WTC11 (cell line): ENCODE data around the gene TGFBR2.

Experiments
- MXD4 ChIP-seq: fragments of 250-450 bp; sonication (Bioruptor Pico); IDR thresholded peaks from 2 replicates; pipeline ENCODE4 v1.8.0; 2021; ENCODE audit warnings: mild to moderate bottlenecking, moderate library complexity, borderline replicate concordance
- NFYB ChIP-seq: sonication (generic); formaldehyde crosslinking; conservative IDR thresholded peaks from 2 replicates; pipeline ENCODE4 v1.8.0; 2022; ENCODE audit warnings: low read depth, missing genetic modification reagents
- RELA ChIP-seq: sonication (generic); formaldehyde crosslinking; IDR thresholded peaks from 2 replicates; pipeline ENCODE4 v1.8.1; 2022; ENCODE audit warnings: missing genetic modification reagents, mild to moderate bottlenecking, borderline replicate concordance
- ZNF317 ChIP-seq: sonication (generic); formaldehyde crosslinking; IDR thresholded peaks from 2 replicates; pipeline ENCODE4 v1.8.1; 2023; ENCODE audit warnings: low read depth, mild to moderate bottlenecking, moderate library complexity, missing genetic modification reagents, borderline replicate concordance
- ZNF423 ChIP-seq: fragments of 250-450 bp; sonication (Bioruptor Pico); IDR thresholded peaks from 2 replicates; pipeline ENCODE4 v2.1.2; 2022; ENCODE audit warnings: mild to moderate bottlenecking, moderate library complexity
- TF ChIP-seq, protein P1 (sequence below): sonication (generic); formaldehyde crosslinking; IDR thresholded peaks from 2 replicates; pipeline ENCODE4 v1.8.1; 2022; ENCODE audit warnings: low read depth, mild to moderate bottlenecking, moderate library complexity, missing genetic modification reagents, borderline replicate concordance
- TF ChIP-seq, protein P2 (sequence below): fragments of 200-600 bp; IDR thresholded peaks from 2 replicates; pipeline ENCODE4 v1.8.0; 2022; ENCODE audit warnings: antibody characterized with exemption
- TF ChIP-seq, protein P3 (sequence below): sonication (generic); formaldehyde crosslinking; IDR thresholded peaks from 2 replicates; pipeline ENCODE4 v1.8.1; 2023; ENCODE audit warnings: mild to moderate bottlenecking, missing genetic modification reagents, moderate library complexity

DNA sequence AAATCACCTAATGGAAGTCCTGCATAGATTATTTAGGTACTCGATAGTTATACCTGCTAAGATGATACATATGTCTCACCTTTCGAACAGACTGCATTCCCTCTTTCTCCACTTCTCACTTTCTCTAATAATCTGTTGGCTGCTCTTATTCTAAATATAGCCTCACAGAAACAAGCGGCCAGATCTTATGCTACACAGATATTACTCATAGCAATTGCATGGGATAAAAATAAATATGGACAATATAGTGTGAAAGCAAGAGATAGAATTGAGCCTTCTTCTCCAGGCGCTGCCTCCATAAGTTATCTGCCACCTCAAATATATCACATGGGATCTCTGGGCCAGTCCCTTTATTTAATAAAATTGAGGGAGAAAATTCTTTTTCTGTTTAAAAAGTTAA lies 29.5 kb upstream of the TGFBR2 start:
- TF ChIP-seq MXD4 (CRISPR knock-in tag), result no peak
- TF ChIP-seq, protein P1, sequence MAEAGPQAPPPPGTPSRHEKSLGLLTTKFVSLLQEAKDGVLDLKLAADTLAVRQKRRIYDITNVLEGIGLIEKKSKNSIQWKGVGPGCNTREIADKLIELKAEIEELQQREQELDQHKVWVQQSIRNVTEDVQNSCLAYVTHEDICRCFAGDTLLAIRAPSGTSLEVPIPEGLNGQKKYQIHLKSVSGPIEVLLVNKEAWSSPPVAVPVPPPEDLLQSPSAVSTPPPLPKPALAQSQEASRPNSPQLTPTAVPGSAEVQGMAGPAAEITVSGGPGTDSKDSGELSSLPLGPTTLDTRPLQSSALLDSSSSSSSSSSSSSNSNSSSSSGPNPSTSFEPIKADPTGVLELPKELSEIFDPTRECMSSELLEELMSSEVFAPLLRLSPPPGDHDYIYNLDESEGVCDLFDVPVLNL (CRISPR knock-in tag), result no peak
- TF ChIP-seq, protein P2, sequence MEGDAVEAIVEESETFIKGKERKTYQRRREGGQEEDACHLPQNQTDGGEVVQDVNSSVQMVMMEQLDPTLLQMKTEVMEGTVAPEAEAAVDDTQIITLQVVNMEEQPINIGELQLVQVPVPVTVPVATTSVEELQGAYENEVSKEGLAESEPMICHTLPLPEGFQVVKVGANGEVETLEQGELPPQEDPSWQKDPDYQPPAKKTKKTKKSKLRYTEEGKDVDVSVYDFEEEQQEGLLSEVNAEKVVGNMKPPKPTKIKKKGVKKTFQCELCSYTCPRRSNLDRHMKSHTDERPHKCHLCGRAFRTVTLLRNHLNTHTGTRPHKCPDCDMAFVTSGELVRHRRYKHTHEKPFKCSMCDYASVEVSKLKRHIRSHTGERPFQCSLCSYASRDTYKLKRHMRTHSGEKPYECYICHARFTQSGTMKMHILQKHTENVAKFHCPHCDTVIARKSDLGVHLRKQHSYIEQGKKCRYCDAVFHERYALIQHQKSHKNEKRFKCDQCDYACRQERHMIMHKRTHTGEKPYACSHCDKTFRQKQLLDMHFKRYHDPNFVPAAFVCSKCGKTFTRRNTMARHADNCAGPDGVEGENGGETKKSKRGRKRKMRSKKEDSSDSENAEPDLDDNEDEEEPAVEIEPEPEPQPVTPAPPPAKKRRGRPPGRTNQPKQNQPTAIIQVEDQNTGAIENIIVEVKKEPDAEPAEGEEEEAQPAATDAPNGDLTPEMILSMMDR, result no peak
- no peak for TF ChIP-seq ZNF317 (CRISPR knock-in tag)
- TF ChIP-seq NFYB (CRISPR knock-in tag), result no peak
- no peak for TF ChIP-seq ZNF423
- TF ChIP-seq RELA, result no peak
- TF ChIP-seq, protein P3, sequence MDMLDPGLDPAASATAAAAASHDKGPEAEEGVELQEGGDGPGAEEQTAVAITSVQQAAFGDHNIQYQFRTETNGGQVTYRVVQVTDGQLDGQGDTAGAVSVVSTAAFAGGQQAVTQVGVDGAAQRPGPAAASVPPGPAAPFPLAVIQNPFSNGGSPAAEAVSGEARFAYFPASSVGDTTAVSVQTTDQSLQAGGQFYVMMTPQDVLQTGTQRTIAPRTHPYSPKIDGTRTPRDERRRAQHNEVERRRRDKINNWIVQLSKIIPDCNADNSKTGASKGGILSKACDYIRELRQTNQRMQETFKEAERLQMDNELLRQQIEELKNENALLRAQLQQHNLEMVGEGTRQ (CRISPR knock-in tag), result no peak
